Thyroid gland (tissue), 4 donors: ENCODE data around the gene ABHD12B. TPM values are rescaled to one million over a fixed set of nuclear protein-coding genes. Genes with fewer than 3 reads are reported as not detected.
"Not testable (repeated sequence)": the region's sequence is repeated elsewhere in the genome, so short reads cannot be mapped to it uniquely, and the experiment has no call there.

ENCODE experiments used
- DNase-seq, 2 donors: peaks; one replicate each; pipeline ENCODE4 v3.0.0-alpha.2; 2019
- H3K27ac ChIP-seq, 3 donors: fragments of 200-600 bp; sonication (generic); 1 replicate in 2 of 3; 2 replicates in 1 of 3; pipeline ENCODE4 v1.5.1; 2016 to 2019; ENCODE audit warnings: mild to moderate bottlenecking in 1 of 3, moderate library complexity in 1 of 3
- H3K27me3 ChIP-seq: fragments of 200-600 bp; sonication (generic); one replicate; pipeline ENCODE4 v1.5.1; 2019
- H3K36me3 ChIP-seq, 2 donors: fragments of 200-600 bp; sonication (generic); one replicate each; pipeline ENCODE4 v1.5.1; 2016 to 2019
- H3K4me1 ChIP-seq, 2 donors: fragments of 200-600 bp; sonication (generic); one replicate each; pipeline ENCODE4 v1.5.1; 2017 to 2019
- H3K4me3 ChIP-seq, 3 donors: fragments of 200-600 bp; sonication (generic); replicated peaks in 1 of 3; 1 replicate in 2 of 3; 2 replicates in 1 of 3; pipeline ENCODE4 v1.5.1; 2016; ENCODE audit warnings: mild to moderate bottlenecking in 1 of 3
- H3K9me3 ChIP-seq: fragments of 200-600 bp; sonication (generic); one replicate; pipeline ENCODE4 v1.5.1; 2017
- POLR2A ChIP-seq, 2 donors: fragments of 450-650 bp; IDR thresholded peaks; one replicate each; pipeline ENCODE4 v1.6.1; 2017; ENCODE audit warnings: antibody characterized with exemption in 2 of 2, mild to moderate bottlenecking in 2 of 2, moderate library complexity in 1 of 2
- WGBS, 2 donors: methylation state at CpG; one replicate each; pipeline ENCODE4 v1.1.5; 2017; 5-methylcytosine and 5-hydroxymethylcytosine counted together
- intact Hi-C: fragments of 100-400 bp; cut with DNase I; formaldehyde crosslinking; loops from one replicate; pipeline ENCODE4 v1.15.1; 2023
- total RNA-seq, 4 donors: library from RNA; depleted of rRNA; stranded (reverse); fragments of >200 nt; gene quantifications; one replicate each; pipeline ENCODE4 v1.2.3, GENCODE V29; 2016
- TF ChIP-seq, protein P1 (sequence below), 6 experiments: fragments of 200-600 bp in 3 of 6; fragments of 450-650 bp in 3 of 6; sonication (generic) in 3 of 6; IDR thresholded peaks; one replicate each; pipeline ENCODE4 v1.5.1; 2016 to 2019; ENCODE audit warnings: antibody characterized with exemption in 6 of 6, mild to moderate bottlenecking in 2 of 6, inconsistent platforms in 1 of 6, moderate library complexity in 1 of 6

The ABHD12B gene
- total RNA-seq, 4 donors from 2014 or later: 0.11 TPM; not detected in 3

DNA sequence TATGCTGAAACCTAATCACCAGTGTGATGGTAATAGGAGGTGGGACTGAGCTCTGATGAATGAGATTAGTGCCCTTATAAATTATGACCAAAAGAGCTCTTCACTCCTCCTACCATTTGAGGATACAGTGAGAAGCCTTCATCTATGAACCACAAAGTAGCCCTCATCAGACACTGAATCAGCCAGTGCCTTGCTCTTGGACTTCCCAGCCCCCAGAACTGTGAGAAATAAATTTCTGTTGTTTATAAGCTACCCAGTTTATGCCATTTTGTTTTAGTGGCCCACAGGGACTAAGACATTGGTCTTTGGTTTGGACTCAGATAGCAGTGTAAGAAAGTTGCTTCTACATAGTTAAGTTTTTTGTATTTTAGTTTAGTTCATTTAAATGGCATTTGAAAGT lies 32.9 kb downstream of the ABHD12B start:
- no peaks in the 10 kb centered on the region for H3K9me3 ChIP-seq
- DNase-seq: no peak
- intact Hi-C loops: no loop called here
- no peak overlapping the region for H3K27ac ChIP-seq
- no peak overlapping the region for H3K4me3 ChIP-seq
- H3K4me1 ChIP-seq: no peaks in the 10 kb centered on the region
- TF ChIP-seq, protein P1, sequence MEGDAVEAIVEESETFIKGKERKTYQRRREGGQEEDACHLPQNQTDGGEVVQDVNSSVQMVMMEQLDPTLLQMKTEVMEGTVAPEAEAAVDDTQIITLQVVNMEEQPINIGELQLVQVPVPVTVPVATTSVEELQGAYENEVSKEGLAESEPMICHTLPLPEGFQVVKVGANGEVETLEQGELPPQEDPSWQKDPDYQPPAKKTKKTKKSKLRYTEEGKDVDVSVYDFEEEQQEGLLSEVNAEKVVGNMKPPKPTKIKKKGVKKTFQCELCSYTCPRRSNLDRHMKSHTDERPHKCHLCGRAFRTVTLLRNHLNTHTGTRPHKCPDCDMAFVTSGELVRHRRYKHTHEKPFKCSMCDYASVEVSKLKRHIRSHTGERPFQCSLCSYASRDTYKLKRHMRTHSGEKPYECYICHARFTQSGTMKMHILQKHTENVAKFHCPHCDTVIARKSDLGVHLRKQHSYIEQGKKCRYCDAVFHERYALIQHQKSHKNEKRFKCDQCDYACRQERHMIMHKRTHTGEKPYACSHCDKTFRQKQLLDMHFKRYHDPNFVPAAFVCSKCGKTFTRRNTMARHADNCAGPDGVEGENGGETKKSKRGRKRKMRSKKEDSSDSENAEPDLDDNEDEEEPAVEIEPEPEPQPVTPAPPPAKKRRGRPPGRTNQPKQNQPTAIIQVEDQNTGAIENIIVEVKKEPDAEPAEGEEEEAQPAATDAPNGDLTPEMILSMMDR (IDR thresholded peaks at IDR 0.05): no peak
- TF ChIP-seq POLR2A (IDR thresholded peaks at IDR 0.05): no peak
- H3K36me3 ChIP-seq: peaks cover 0 to 20% of the 10 kb centered on the region in 2 donors
- H3K27me3 ChIP-seq: no peaks in the 10 kb centered on the region

DNA sequence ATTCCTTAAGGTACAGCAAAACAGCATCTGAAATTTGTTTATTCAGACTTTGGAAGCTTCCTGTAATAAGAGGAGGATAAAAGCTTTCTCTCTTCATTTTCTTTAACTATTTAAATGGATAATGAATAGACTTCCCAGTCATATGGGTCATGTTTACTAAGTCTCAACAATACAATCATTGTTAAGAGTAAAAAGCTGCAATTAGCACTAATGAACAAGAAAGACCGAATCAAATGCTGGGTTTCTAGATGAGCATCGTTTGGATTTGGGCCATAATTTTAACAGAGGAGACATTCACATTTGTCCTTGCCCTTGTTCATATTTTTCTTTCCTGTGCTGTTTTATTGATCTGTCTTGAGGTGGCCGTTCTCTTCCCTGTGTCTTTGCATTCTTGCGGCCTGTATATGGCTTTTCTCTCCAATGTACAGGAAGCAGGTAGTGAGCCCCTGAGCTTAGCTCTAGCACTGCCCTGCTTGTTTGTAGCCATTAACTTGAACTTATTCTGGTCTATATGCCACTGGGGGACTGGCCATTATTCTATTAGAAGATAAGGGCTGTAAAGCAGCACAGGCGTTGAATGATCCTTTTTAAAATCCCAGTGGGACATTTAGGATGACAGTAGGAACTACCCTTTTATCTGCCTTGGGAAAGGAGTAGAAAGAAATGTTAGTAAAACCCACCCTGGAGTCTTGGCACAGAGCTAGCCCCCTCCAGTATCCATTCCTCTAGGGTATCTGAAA lies 34.6 kb downstream of the ABHD12B start:
- no peak overlapping the region for H3K27ac ChIP-seq
- no peak overlapping the region for H3K4me3 ChIP-seq
- peaks cover 0 to 25% of the 10 kb centered on the region in 2 donors for H3K36me3 ChIP-seq
- H3K4me1 ChIP-seq: no peaks in the 10 kb centered on the region
- no peak for DNase-seq
- H3K27me3 ChIP-seq: no peaks in the 10 kb centered on the region
- 82 to 84% methylated on average over 5 of the region's 5 CpGs for WGBS, 2 donors
- H3K9me3 ChIP-seq: no peaks in the 10 kb centered on the region
- TF ChIP-seq POLR2A (IDR thresholded peaks at IDR 0.05): no peak
- TF ChIP-seq, protein P1 (IDR thresholded peaks at IDR 0.05): no peak
- intact Hi-C loops: no loop called here

GRCh38 chr14:50910495-50911420 lies 38.9 kb downstream of the ABHD12B start:
- TF ChIP-seq POLR2A (IDR thresholded peaks at IDR 0.05): no peak
- TF ChIP-seq, protein P1 (IDR thresholded peaks at IDR 0.05): no peak
- Histone ChIP-seq H3K4me3 (no peak overlapping the region), H3K36me3 (peaks cover 5 to 48% of the 10 kb centered on the region in 2 donors), H3K9me3 (no peaks in the 10 kb centered on the region), H3K4me1 (no peaks in the 10 kb centered on the region), H3K27ac (no peak overlapping the region), H3K27me3 (no peaks in the 10 kb centered on the region)
- intact Hi-C loops: no loop called here
- WGBS, 2 donors: 81 to 83% methylated on average over 5 of the region's 5 CpGs
- DNase-seq: no peak

DNA sequence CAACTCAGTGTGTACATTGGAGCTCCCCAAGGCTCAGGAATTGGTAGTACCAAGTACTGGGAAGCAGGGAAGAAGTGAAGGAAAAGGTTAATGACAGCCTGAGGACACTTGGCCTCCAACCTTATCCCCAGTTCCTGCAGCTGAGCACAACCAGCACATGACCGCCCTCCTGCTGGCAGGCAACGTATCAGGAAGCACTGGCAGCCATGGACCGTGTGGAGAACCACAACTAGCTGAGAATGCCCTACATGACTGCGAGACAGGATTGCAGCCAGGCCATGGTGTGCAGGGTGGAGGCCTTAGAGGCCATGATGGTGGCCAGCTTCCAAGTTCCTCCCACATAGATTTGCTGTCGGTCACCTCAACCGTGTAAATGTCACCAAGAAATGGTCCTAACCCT lies 45.6 kb downstream of the ABHD12B start:
- intact Hi-C loops: no loop called here
- no peak overlapping the region for H3K27ac ChIP-seq
- no peaks in the 10 kb centered on the region for H3K4me1 ChIP-seq
- no peak for TF ChIP-seq POLR2A (IDR thresholded peaks at IDR 0.05)
- TF ChIP-seq, protein P1 (IDR thresholded peaks at IDR 0.05): no peak
- H3K4me3 ChIP-seq: no peak overlapping the region
- H3K27me3 ChIP-seq: no peaks in the 10 kb centered on the region
- WGBS, 2 donors: 89 to 96% methylated on average over 2 to 6 of the region's 6 CpGs
- no peak for DNase-seq
- no peaks in the 10 kb centered on the region for H3K9me3 ChIP-seq
- peaks cover 5 to 30% of the 10 kb centered on the region in 2 donors for H3K36me3 ChIP-seq

DNA sequence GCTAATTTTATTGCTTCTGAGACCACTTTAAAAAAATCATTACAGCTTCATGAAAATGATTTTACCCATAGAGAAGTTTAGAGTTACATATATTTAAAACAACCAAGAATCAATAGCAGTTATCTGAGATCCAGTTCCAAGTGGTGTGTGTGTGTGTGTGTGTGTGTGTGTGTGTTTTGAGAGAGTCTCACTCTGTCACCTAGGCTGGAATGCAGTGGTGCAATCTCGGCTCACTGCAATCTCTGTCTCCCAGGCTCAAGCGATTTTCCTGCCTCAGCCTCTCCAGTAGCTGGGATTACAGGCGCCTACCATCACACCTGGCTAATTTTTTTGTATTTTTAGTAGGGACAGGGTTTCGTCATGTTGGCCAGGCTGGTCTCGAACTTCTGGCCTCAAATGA lies 47.7 kb downstream of the ABHD12B start:
- H3K27me3 ChIP-seq, H3K27ac ChIP-seq, DNase-seq, H3K4me1 ChIP-seq, intact Hi-C loops, H3K9me3 ChIP-seq, H3K4me3 ChIP-seq: not testable (repeated sequence)
- peaks cover 0 to 28% of the 10 kb centered on the region in 2 donors for H3K36me3 ChIP-seq
- WGBS, 2 donors: 75 to 87% methylated on average over 5 of the region's 5 CpGs
